Bronchial epithelial cell (primary cell): ENCODE results near the gene ANKRD13B. TPM values are rescaled to one million over a fixed set of nuclear protein-coding genes. Genes with fewer than 3 reads are reported as not detected.

ENCODE experiments used
- DNase-seq: peaks from one replicate; pipeline ENCODE4 v3.0.0-alpha.2; 2010; ENCODE audit warnings: low read depth
- FAIRE-seq: peaks from 2 replicates; lab custom pipeline; 2011; peaks lifted over from hg19 to GRCh38; lab: Jason Lieb, UNC
- H3K27me3 ChIP-seq: 2 replicates; pipeline ENCODE4 v1.5.1; 2011; ENCODE audit warnings: low read length; ENCODE audit not compliant: control insufficient read depth, insufficient read depth
- H3K36me3 ChIP-seq: 2 replicates; pipeline ENCODE4 v1.5.1; 2011; ENCODE audit warnings: low read length; ENCODE audit not compliant: control insufficient read depth, insufficient read depth
- H3K4me3 ChIP-seq: 2 replicates; pipeline ENCODE4 v1.5.1; 2011; ENCODE audit warnings: mild to moderate bottlenecking, low read depth, low read length, control low read depth
- CTCF ChIP-seq: IDR thresholded peaks from 2 replicates; pipeline ENCODE4 v1.5.1; 2011; ENCODE audit warnings: mild to moderate bottlenecking, moderate library complexity, low read length, control low read depth, inconsistent platforms; ENCODE audit not compliant: insufficient read depth, severe bottlenecking
- total RNA-seq: library from RNA; depleted of rRNA; stranded (reverse); fragments of >200 nt; gene quantifications from 2 replicates; pipeline ENCODE4 v1.2.1, GENCODE V29; 2014

The ANKRD13B gene
- total RNA-seq, 1 donor from 2014 or later: 2.4 TPM

GRCh38 chr17:29578626-29579485 lies 14.1 kb upstream of the ANKRD13B start:
- DNase-seq (no peak), FAIRE-seq (no peak)
- peaks cover 49% of the 10 kb centered on the region for H3K36me3 ChIP-seq
- TF ChIP-seq CTCF: no peak
- H3K27me3 ChIP-seq: no peaks in the 10 kb centered on the region
- no peak overlapping the region for H3K4me3 ChIP-seq

GRCh38 chr17:29579866-29580771 lies 12.8 kb upstream of the ANKRD13B start:
- H3K4me3 ChIP-seq: no peak overlapping the region
- no peaks in the 10 kb centered on the region for H3K27me3 ChIP-seq
- DNase-seq (peak; percentile 68), FAIRE-seq (peak; percentile 95)
- peaks cover 45% of the 10 kb centered on the region for H3K36me3 ChIP-seq
- peak; percentile 97 for TF ChIP-seq CTCF

- DNase-seq: peak; percentile 93
- H3K4me3 ChIP-seq: no peak overlapping the region
- FAIRE-seq: peak; percentile 89
- peaks cover 33% of the 10 kb centered on the region for H3K36me3 ChIP-seq
- no peak for TF ChIP-seq CTCF
- no peaks in the 10 kb centered on the region for H3K27me3 ChIP-seq
These were observed 11.2 kb upstream of the ANKRD13B start for GRCh38 chr17:29581583-29582253.

- Histone ChIP-seq H3K4me3 (no peak overlapping the region), H3K27me3 (no peaks in the 10 kb centered on the region), H3K36me3 (peaks cover 27% of the 10 kb centered on the region)
- TF ChIP-seq CTCF: no peak
- FAIRE-seq (no peak), DNase-seq (no peak)
These were observed 10.6 kb upstream of the ANKRD13B start for GRCh38 chr17:29582254-29582765.

- no peaks in the 10 kb centered on the region for H3K27me3 ChIP-seq
- FAIRE-seq (no peak), DNase-seq (no peak)
- H3K4me3 ChIP-seq: no peak overlapping the region
- no peak for TF ChIP-seq CTCF
- H3K36me3 ChIP-seq: peaks cover 24% of the 10 kb centered on the region
These were observed 10.2 kb upstream of the ANKRD13B start for GRCh38 chr17:29582772-29583171.
